DOHH2 (cell line): ENCODE measurements around the gene ELMOD3.

ENCODE experiments used
- CTCF ChIP-seq: fragments of 200-600 bp; sonication (generic); IDR thresholded peaks from one replicate; pipeline ENCODE4 v1.5.1; 2014; ENCODE audit warnings: antibody characterized with exemption, mild to moderate bottlenecking, low read depth, low read length; ENCODE audit not compliant: poor library complexity, severe bottlenecking
- EZH2phosphoT487 ChIP-seq: fragments of 200-600 bp; sonication (generic); IDR thresholded peaks from 2 replicates; pipeline ENCODE4 v1.6.1; 2017; ENCODE audit warnings: borderline replicate concordance, mild to moderate bottlenecking, antibody characterized with exemption, low read length, moderate library complexity, mixed read lengths

GRCh38 chr2:85341269-85342029, 13.1 kb upstream of the ELMOD3 start:
- no peak for TF ChIP-seq CTCF
- no peak for TF ChIP-seq EZH2phosphoT487
